Chondrocyte (in vitro differentiated cells): Measurements from ENCODE around the gene TDP1. TPM values are rescaled to one million over a fixed set of nuclear protein-coding genes. Genes with fewer than 3 reads are reported as not detected.

Experiments used
- DNase-seq: peaks from one replicate; pipeline ENCODE4 v3.0.0; 2021; ENCODE audit warnings: mixed read lengths, low spot score
- H3K27ac Mint-ChIP-seq: one replicate; pipeline ENCODE4 v1.8.0; 2021; ENCODE audit warnings: mild to moderate bottlenecking, moderate library complexity, mixed read lengths; ENCODE audit not compliant: unreplicated experiment
- H3K27me3 Mint-ChIP-seq: 2 replicates; pipeline ENCODE4 v1.8.0; 2021; ENCODE audit warnings: low read depth, mixed read lengths
- H3K36me3 Mint-ChIP-seq: 2 replicates; pipeline ENCODE4 v1.8.0; 2021; ENCODE audit warnings: low read depth, mixed read lengths
- H3K4me1 Mint-ChIP-seq: 2 replicates; pipeline ENCODE4 v1.8.0; 2021; ENCODE audit warnings: low read depth, mild to moderate bottlenecking, mixed read lengths
- H3K4me3 Mint-ChIP-seq: one replicate; pipeline ENCODE4 v1.8.0; 2021; ENCODE audit warnings: mild to moderate bottlenecking, moderate library complexity, mixed read lengths; ENCODE audit not compliant: unreplicated experiment
- H3K9me3 Mint-ChIP-seq: 2 replicates; pipeline ENCODE4 v1.8.0; 2021; ENCODE audit warnings: low read depth, mixed read lengths
- total RNA-seq: library from RNA; stranded (reverse); gene quantifications from 3 replicates; pipeline ENCODE4 v1.2.1, GENCODE V29; 2021
- TF ChIP-seq, protein P1 (sequence below): fragments of 200-600 bp; sonication (generic); IDR thresholded peaks from 2 replicates; pipeline ENCODE4 v1.5.0; 2021; ENCODE audit warnings: antibody characterized with exemption, mild to moderate bottlenecking, moderate library complexity

The TDP1 gene
- total RNA-seq, 1 donor from 2014 or later, result 15.0 TPM

- no peaks in the 10 kb centered on the region for H3K4me1 Mint-ChIP-seq
- DNase-seq, result no peak
- no peak overlapping the region for H3K27ac Mint-ChIP-seq
- H3K27me3 Mint-ChIP-seq, result no peaks in the 10 kb centered on the region
- H3K9me3 Mint-ChIP-seq, result no peaks in the 10 kb centered on the region
- peaks cover 24% of the 10 kb centered on the region for H3K36me3 Mint-ChIP-seq
- TF ChIP-seq, protein P1, sequence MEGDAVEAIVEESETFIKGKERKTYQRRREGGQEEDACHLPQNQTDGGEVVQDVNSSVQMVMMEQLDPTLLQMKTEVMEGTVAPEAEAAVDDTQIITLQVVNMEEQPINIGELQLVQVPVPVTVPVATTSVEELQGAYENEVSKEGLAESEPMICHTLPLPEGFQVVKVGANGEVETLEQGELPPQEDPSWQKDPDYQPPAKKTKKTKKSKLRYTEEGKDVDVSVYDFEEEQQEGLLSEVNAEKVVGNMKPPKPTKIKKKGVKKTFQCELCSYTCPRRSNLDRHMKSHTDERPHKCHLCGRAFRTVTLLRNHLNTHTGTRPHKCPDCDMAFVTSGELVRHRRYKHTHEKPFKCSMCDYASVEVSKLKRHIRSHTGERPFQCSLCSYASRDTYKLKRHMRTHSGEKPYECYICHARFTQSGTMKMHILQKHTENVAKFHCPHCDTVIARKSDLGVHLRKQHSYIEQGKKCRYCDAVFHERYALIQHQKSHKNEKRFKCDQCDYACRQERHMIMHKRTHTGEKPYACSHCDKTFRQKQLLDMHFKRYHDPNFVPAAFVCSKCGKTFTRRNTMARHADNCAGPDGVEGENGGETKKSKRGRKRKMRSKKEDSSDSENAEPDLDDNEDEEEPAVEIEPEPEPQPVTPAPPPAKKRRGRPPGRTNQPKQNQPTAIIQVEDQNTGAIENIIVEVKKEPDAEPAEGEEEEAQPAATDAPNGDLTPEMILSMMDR, result no peak
- no peak overlapping the region for H3K4me3 Mint-ChIP-seq
Observed at GRCh38 chr14:89978656-89979055, 22.9 kb downstream of the TDP1 start.

GRCh38 chr14:89983375-89983774 lies 27.6 kb downstream of the TDP1 start:
- H3K27ac Mint-ChIP-seq, result no peak overlapping the region
- DNase-seq, result no peak
- peaks cover 32% of the 10 kb centered on the region for H3K36me3 Mint-ChIP-seq
- H3K27me3 Mint-ChIP-seq, result no peaks in the 10 kb centered on the region
- no peak overlapping the region for H3K4me3 Mint-ChIP-seq
- TF ChIP-seq, protein P1, result no peak
- H3K9me3 Mint-ChIP-seq, result no peaks in the 10 kb centered on the region
- no peaks in the 10 kb centered on the region for H3K4me1 Mint-ChIP-seq

- Mint-ChIP-seq H3K27me3 (no peaks in the 10 kb centered on the region), H3K4me3 (no peak overlapping the region), H3K36me3 (peaks cover 31% of the 10 kb centered on the region), H3K27ac (no peak overlapping the region), H3K4me1 (no peaks in the 10 kb centered on the region), H3K9me3 (no peaks in the 10 kb centered on the region)
- TF ChIP-seq, protein P1, result no peak
- DNase-seq, result no peak
Observed at GRCh38 chr14:89986462-89987160, 30.9 kb downstream of the TDP1 start.

GRCh38 chr14:89987161-89987475 lies 31.4 kb downstream of the TDP1 start:
- TF ChIP-seq, protein P1, result no peak
- H3K4me1 Mint-ChIP-seq, result no peaks in the 10 kb centered on the region

GRCh38 chr14:89988787-89989186 lies 33.1 kb downstream of the TDP1 start:
- Mint-ChIP-seq H3K4me1 (no peaks in the 10 kb centered on the region), H3K36me3 (peaks cover 31% of the 10 kb centered on the region), H3K27me3 (no peaks in the 10 kb centered on the region), H3K27ac (no peak overlapping the region), H3K4me3 (no peak overlapping the region), H3K9me3 (no peaks in the 10 kb centered on the region)
- TF ChIP-seq, protein P1, result no peak
- DNase-seq, result no peak

More at GRCh38 chr14:89987161-89987475, 31.4 kb downstream of the TDP1 start:
- Mint-ChIP-seq H3K36me3 (peaks cover 31% of the 10 kb centered on the region), H3K4me3 (no peak overlapping the region), H3K27ac (no peak overlapping the region), H3K27me3 (no peaks in the 10 kb centered on the region), H3K9me3 (no peaks in the 10 kb centered on the region)
- DNase-seq, result no peak
